Measurements from ENCODE around the gene ACRBP.

ACRBP gene

DNA sequence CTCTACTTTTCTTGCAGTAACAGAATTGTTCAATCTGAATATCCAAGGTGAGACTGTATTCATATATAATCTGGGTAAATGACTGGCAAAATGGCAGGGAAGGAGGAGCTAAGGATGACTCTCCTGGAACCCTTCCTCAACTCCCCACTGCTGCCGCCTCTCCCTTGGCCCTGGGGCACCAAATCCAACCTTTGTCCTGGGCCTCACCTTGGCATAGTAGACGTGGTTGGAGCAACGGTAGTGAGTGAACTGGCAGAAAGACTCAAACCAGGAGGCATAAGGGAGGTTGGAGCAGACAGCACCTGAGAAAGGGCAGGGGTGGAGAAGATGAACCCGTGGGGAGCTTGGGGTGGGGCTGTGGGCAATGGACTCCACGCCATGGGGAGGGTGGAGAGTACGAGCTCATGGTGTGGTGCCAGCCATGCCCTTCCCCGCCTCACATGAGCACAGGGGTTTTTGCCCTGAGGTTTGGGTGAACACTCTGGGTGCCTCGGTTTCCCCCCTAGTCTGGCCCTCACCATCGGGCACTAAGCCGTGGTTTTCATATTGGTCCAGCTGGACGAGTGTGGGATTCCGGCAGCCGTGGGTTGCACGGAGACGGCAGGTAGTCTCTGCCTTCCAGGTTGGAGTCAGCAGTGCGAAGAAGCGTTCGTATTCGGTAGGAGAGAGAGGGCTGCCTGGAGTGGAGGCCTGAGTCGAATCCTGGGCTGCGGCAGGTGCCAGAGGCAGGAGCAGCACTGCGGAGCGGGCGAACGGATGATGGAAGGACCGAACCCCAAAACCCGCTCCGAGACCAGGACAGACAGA, 753 bp downstream of the ACRBP start:
- DNase-seq (ENCODE audit: low spot score) = no peak

GRCh38 chr12:6644903-6645302, 2.3 kb downstream of the ACRBP start:
- peak; percentile 62 for DNase-seq (ENCODE audit: low spot score)

- no peak for DNase-seq (ENCODE audit: low spot score)
Measured at GRCh38 chr12:6644257-6644596, 3.0 kb downstream of the ACRBP start.

DNA sequence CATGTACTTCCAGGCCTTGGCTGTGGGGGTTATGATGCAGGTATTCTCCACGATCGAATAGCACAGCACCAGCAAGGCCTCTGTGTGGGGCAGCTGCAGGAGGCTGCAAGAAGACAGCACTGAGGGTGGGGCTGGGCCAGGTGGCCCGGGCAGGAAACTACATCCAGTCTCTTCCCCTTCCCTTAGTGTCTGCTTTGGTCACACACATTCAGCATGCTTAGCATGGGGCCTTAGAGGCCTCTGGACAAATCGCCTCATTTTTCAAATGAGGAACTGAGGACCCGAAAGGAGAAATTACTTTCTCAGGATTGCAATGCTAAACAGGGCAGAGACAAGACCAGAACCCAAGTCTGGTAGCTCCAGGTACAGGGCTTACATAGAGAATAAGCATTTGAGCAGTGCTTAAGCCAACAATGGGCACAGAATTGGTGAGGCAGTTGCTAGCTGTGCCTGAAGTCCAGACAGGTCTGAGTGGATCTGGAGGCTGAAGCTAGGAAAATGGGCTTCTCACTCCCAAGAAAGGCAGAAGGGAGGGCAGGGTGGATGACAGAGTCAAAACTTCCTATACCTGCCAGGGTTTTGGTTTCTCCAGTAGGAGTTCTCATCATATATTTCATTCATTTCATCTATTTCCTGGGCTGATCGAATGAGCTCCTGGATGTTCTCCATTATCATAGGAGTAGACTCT, 3.5 kb downstream of the ACRBP start:
- no peak for DNase-seq (ENCODE audit: low spot score)

DNA sequence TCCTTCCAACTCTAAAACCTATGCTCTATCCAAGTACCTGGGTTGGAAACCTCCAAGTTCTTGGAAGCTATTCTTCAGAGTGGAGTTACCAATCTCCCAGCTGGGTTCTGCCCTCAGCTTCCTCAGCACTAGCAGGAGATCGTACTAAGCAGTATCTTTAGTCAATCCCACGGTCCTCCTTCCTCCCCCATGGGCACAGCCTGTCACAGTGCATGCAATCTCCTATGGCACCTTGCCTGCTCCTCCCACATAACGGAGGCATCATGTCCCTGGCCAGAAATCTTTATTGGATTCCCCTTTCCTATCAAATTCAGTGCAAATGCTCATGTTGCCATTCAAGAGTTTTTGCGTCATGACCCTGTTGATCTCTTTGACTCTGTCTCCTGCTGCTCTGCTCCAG, 6.1 kb downstream of the ACRBP start:
- no peak for DNase-seq (ENCODE audit: low spot score)

GRCh38 chr12:6640497-6640896, 6.7 kb downstream of the ACRBP start:
- DNase-seq (ENCODE audit: low spot score) = no peak

DNA sequence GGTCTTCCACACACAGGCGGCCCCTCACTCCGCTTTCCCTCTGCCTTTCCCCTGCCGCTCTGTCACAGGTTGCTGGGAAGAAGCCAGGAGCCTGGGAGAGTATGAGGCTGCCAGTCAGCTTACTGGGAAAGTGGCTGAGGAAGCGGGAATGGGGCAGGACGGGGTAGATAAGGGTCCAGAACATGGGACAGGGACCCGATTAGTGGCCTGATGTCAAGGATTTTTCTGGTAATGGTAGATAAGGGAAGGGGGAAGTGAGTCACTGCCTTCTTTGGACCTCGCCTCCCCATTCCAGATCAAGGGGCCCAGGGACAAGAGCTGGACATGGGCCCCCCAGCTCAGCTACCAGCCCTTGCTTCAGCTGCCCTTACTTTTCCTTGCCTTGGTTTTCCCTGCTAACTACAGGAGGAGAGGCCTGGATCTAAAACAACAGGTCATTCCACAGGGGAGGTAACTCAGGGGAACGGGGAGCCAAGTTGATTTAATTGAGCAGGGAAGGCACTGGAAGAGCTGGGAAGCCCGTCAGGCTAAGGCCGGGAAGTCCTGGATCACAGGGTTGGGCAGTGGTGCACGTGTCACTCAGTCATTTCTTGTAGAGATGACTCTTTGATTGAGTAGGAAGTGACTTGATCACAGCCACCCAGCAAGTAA, 8.0 kb downstream of the ACRBP start:
- DNase-seq (ENCODE audit: low spot score) = no peak

GRCh38 chr12:6638305-6638704, 8.9 kb downstream of the ACRBP start:
- no peak for DNase-seq (ENCODE audit: low spot score)

DNA sequence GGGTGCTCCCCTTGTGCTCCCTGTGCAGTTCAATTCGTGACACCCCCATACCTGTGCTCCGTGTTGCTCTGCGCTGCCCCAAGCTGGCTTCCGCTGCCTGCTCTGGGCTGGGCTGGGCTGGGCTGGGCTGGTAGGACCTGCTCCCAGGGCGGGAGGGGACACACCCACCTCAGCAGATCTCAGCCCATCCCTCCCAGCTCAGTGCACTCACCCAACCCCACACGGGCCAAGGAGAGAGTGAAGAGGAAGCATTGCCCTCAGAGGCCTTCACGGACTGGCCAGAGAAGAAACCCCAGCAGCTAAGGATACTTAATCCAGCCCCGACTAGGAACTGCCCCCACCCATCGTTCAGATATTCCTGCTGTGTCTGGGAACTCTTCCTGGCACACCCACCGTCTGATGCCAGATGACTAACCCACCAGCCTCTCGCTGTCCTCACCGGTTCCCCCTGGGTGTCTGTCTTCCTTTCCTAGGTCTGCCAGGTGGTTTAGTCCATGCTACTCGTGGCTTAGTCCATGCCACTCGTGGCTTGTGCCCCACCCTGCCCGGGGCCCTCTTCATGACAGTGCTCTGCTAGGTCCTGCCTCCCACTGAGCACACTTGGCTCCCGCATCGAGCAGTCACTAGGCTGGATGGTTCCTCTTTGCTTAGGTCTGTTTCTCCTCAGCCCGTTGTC, 11.2 kb downstream of the ACRBP start, which contains the start of gene LPAR5:
Gene LPAR5 (minus strand): TSS at position 104 of the 676 bp plus-strand sequence. CDS start 14,711 bp downstream, outside the sequence.
- no peak for DNase-seq (ENCODE audit: low spot score)

- DNase-seq (ENCODE audit: low spot score) = no peak
Measured at GRCh38 chr12:6635375-6635855, 11.8 kb downstream of the ACRBP start.

GRCh38 chr12:6632026-6632983, 14.9 kb downstream of the ACRBP start:
- DNase-seq (ENCODE audit: low spot score) = no peak

DNA sequence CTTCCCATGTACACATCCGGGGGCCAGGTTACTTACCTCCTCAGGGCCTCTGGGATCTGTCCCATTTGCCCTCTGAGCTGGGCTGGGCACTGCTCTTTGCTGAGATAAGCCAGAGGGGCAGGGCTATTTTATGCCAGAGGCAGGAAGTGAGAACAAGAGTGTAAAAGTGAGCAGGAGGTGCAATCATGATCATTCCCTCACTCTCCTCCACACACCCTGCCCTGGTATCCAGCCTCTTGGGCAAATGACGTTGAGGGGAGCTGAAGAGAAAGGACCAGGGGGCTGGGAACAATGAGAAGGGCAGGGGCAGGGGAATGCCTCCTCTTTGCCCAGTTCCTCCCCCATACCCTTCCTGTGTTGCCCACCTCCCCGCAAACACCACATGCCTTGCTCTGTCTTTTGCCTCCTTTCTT, 15.7 kb downstream of the ACRBP start:
- no peak for DNase-seq (ENCODE audit: low spot score)

DNA sequence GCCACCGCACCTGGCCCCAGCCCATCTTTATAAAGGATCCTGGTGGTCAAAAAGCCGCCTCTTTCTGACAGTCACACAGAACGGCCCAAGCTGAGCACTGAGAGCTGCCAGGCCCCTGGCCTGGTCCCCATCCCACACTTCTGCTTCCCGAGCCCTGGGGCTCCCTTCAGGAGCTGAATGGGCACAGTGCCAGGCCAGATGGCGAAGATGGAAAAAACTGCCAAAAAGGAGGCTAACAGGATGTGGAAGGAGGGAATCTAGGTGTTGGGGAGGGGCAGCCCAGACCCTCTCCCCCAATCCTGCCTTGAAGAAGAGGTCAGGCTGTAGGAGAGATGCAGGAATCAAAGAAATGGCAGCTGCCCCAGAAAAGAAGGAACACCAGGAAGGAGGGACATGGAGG, 16.5 kb downstream of the ACRBP start:
- no peak for DNase-seq (ENCODE audit: low spot score)

- DNase-seq (ENCODE audit: low spot score) = no peak
Measured at GRCh38 chr12:6627616-6628015, 19.6 kb downstream of the ACRBP start.

GRCh38 chr12:6626654-6627283, 20.5 kb downstream of the ACRBP start:
- no peak for DNase-seq (ENCODE audit: low spot score)

GRCh38 chr12:6620885-6621274, 26.4 kb downstream of the ACRBP start:
- DNase-seq (ENCODE audit: low spot score) = no peak

DNA sequence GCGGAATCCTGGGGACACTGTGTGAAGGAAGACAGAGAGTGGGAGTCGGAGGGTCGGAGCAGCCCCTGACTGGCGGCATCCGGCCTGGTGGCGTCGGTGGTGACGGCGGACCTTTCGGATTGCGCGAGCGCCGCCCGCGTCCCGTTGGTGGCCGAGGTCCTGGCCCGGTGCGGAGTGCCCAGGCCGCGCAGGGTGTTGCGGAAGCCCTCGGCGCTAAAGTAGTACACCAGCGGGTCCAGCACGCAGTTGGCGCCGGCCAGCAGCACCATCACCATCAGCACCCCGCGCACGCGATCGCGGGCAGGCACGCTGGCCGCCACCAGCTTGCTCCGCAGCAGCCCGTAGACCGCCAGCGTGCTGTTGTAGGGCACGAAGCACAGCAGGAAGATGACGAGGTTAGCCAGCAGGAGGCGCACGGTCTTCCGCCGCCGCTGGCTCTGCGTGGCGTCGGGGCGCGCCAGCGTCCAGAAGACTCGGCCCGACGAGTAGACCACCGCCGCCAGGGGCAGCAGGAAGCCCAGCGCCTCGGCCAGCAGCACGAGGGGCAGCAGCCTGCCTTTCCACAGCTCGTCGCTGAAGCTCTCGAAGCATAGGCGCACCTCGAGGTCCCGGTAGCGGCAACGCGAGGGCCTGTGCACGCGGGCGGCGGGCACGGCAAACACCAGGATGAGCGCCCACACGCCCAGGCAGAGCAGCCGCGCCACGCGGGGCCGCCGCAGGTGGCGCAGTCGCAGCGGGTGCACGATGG, 26.9 kb downstream of the ACRBP start:
- peak; percentile 95 for DNase-seq (ENCODE audit: low spot score)

- no peak for DNase-seq (ENCODE audit: low spot score)
Measured at GRCh38 chr12:6618483-6619225, 28.6 kb downstream of the ACRBP start.

GRCh38 chr12:6615802-6616201, 31.4 kb downstream of the ACRBP start:
- DNase-seq (ENCODE audit: low spot score) = peak; percentile 53

All from ecto neural progenitor cell (in vitro differentiated cells).